K562 (cell line): ENCODE measurements around the gene TNFAIP6. TPM values are rescaled to one million over a fixed set of nuclear protein-coding genes. Genes with fewer than 3 reads are reported as not detected.

Experiments
- CHCHD3 ChIP-seq: fragments of 250-450 bp; sonication (Bioruptor Pico); IDR thresholded peaks from 2 replicates; pipeline ENCODE4 v2.1.2; 2022; ENCODE audit warnings: mild to moderate bottlenecking
- DEAF1 ChIP-seq: fragments of 450-650 bp; formaldehyde crosslinking; IDR thresholded peaks from 2 replicates; pipeline ENCODE4 v1.4.0; 2020; ENCODE audit warnings: mild to moderate bottlenecking, moderate library complexity
- EZH2 ChIP-seq: IDR thresholded peaks from 2 replicates; pipeline ENCODE4 v1.6.1; 2012; ENCODE audit warnings: low read depth, mild to moderate bottlenecking, inconsistent platforms, low read length, borderline replicate concordance
- IRF2 ChIP-seq: sonication (generic); formaldehyde crosslinking; IDR thresholded peaks from 2 replicates; pipeline ENCODE4 v1.8.1; 2022; ENCODE audit warnings: mild to moderate bottlenecking, missing genetic modification reagents
- IRF9 ChIP-seq: fragments of 450-650 bp; IDR thresholded peaks from 2 replicates; pipeline ENCODE4 v1.6.1; 2016; ENCODE audit warnings: missing biosample characterization, missing genetic modification characterization
- LCOR ChIP-seq: sonication (generic); formaldehyde crosslinking; IDR thresholded peaks from 2 replicates; pipeline ENCODE4 v1.8.0; 2022; ENCODE audit warnings: mild to moderate bottlenecking, missing genetic modification reagents
- LEF1 ChIP-seq: fragments of 450-650 bp; IDR thresholded peaks from 2 replicates; pipeline ENCODE4 v1.6.1; 2016; ENCODE audit warnings: mild to moderate bottlenecking
- NFRKB ChIP-seq: fragments of 450-650 bp; IDR thresholded peaks from 2 replicates; pipeline ENCODE4 v1.6.1; 2016; ENCODE audit warnings: low read depth
- PTBP1 ChIP-seq: fragments of 200-400 bp; formaldehyde crosslinking; IDR thresholded peaks from 2 replicates; pipeline ENCODE4 v1.6.1; 2017; ENCODE audit warnings: low read depth, low read length
- SMAD4 ChIP-seq: fragments of 250-450 bp; sonication (Bioruptor Pico); conservative IDR thresholded peaks from 2 replicates; pipeline ENCODE4 v1.8.0; 2021; ENCODE audit warnings: inconsistent platforms, mild to moderate bottlenecking, moderate library complexity
- SMC3 ChIP-seq: conservative IDR thresholded peaks from 2 replicates; pipeline ENCODE4 v1.6.1; 2011; ENCODE audit warnings: low read depth, low read length, improper control_type of control experiment; ENCODE audit not compliant: insufficient read depth
- SP2 ChIP-seq: IDR thresholded peaks from 2 replicates; pipeline ENCODE4 v1.6.1; 2011; ENCODE audit warnings: mild to moderate bottlenecking, low read depth, low read length, moderate library complexity; ENCODE audit not compliant: poor library complexity, severe bottlenecking; ENCODE audit errors: extremely low read depth
- TEAD1 ChIP-seq, 2 experiments: fragments of 450-650 bp in 1 of 2; sonication (generic) in 1 of 2; formaldehyde crosslinking; IDR thresholded peaks; 2 replicates each; pipeline versions ENCODE4 v1.4.0 to v1.8.0; 2020 to 2022; ENCODE audit warnings: mild to moderate bottlenecking in 2 of 2, missing genetic modification reagents in 1 of 2
- TSHZ1 ChIP-seq: fragments of 250-450 bp; sonication (Bioruptor Pico); IDR thresholded peaks from 2 replicates; pipeline ENCODE4 v1.4.0; 2020; ENCODE audit warnings: mild to moderate bottlenecking, moderate library complexity
- ZFP36 ChIP-seq: fragments of 150-350 bp; IDR thresholded peaks from 2 replicates; pipeline ENCODE4 v1.6.1; 2018; ENCODE audit warnings: low read length, low read depth; ENCODE audit not compliant: partially characterized antibody
- ZNF239 ChIP-seq: fragments of 250-450 bp; sonication (Bioruptor Pico); IDR thresholded peaks from 2 replicates; pipeline ENCODE4 v1.4.0; 2020; ENCODE audit warnings: mild to moderate bottlenecking
- ZNF551 ChIP-seq: fragments of 250-450 bp; sonication (Bioruptor Pico); IDR thresholded peaks from 2 replicates; pipeline ENCODE4 v1.5.0; 2021; ENCODE audit warnings: mild to moderate bottlenecking, moderate library complexity
- ZNF586 ChIP-seq: fragments of 450-650 bp; formaldehyde crosslinking; conservative IDR thresholded peaks from 2 replicates; pipeline ENCODE4 v1.4.0; 2020; ENCODE audit warnings: mild to moderate bottlenecking, moderate library complexity
- ZNF589 ChIP-seq: fragments of 200-800 bp; sonication (Bioruptor generic); IDR thresholded peaks from 2 replicates; pipeline ENCODE4 v1.6.1; 2016; ENCODE audit warnings: low read depth, missing genetic modification characterization, missing compliant biosample characterization
- ZNF695 ChIP-seq: fragments of 450-650 bp; formaldehyde crosslinking; IDR thresholded peaks from 2 replicates; pipeline ENCODE4 v1.4.0; 2020; ENCODE audit warnings: mild to moderate bottlenecking, moderate library complexity
- ZNF79 ChIP-seq: fragments of 250-450 bp; sonication (Bioruptor Pico); IDR thresholded peaks from 2 replicates; pipeline ENCODE4 v1.4.0; 2020; ENCODE audit warnings: low read depth, mild to moderate bottlenecking, moderate library complexity
- polyA plus RNA-seq, 8 experiments: library from polyadenylated mRNA; depleted of rRNA in 4 of 8; stranded (reverse) in 5 of 8; unstranded in 3 of 8; fragments of >200 nt; fragmentation: Nextera tagmentation in 2 of 8; fragmentation: Illumina TruSeq in 1 of 8; extraction: Ambion mirVana in 2 of 8; extraction: Trizol in 1 of 8; gene quantifications; 2 replicates each; pipeline versions ENCODE4 v1.2.1 to v1.2.3, GENCODE V29; 2011 to 2014; ENCODE audit warnings: inconsistent platforms in 1 of 8, missing spikeins in 1 of 8
- total RNA-seq, 7 experiments: library from RNA; depleted of rRNA in 6 of 7; stranded (reverse); fragments of >200 nt in 6 of 7; fragmentation: Illumina TruSeq in 2 of 7; extraction: Trizol in 2 of 7; gene quantifications; 2 replicates each; pipeline versions ENCODE4 v1.2.1 to v1.2.3, GENCODE V29; 2011 to 2021; ENCODE audit warnings: low replicate concordance in 1 of 7

TNFAIP6 gene
- total and polyA plus RNA-seq, 9 of the 15 experiments (the other 6 are each of a cell fraction or from before 2014, with no cell fraction given): 0.07 to 0.28 (median 0.08) TPM; not detected in 6

- TF ChIP-seq DEAF1 (CRISPR knock-in tag) (peak; percentile 87), PTBP1 (no peak), CHCHD3 (CRISPR knock-in tag) (no peak), LEF1 (no peak), ZNF551 (CRISPR knock-in tag) (peak; percentile 79), ZNF589 (peak; percentile 99), ZNF695 (CRISPR knock-in tag) (peak; percentile 99), SP2 (no peak), ZNF79 (peak; percentile 96), LCOR (CRISPR knock-in tag) (no peak), TEAD1 (CRISPR knock-in tag; IDR thresholded peaks at IDR 0.05) (peak in 1 of 2 experiments; percentile 99; a peak in 2 of 4 replicates), IRF9 (tag) (peak; percentile 99), ZNF239 (peak; percentile 95), EZH2 (no peak), ZFP36 (no peak), NFRKB (no peak), SMC3 (no peak), ZNF586 (peak; percentile 96), TSHZ1 (CRISPR knock-in tag) (peak; percentile 96), SMAD4 (CRISPR knock-in tag) (peak; percentile 100), IRF2 (CRISPR knock-in tag) (no peak)
Measured at GRCh38 chr2:151380580-151381235, 23.3 kb downstream of the TNFAIP6 start (continued).
